DMS114 treated with DMSO at 0.1 percent for 48 hours (cell line): ENCODE data around the gene CREM.

Experiments used
- DNase-seq: peaks from one replicate; lab custom pipeline; 2025; ENCODE audit not compliant: unreplicated experiment; lab: John Stamatoyannopoulos, UW

Gene CREM

DNA sequence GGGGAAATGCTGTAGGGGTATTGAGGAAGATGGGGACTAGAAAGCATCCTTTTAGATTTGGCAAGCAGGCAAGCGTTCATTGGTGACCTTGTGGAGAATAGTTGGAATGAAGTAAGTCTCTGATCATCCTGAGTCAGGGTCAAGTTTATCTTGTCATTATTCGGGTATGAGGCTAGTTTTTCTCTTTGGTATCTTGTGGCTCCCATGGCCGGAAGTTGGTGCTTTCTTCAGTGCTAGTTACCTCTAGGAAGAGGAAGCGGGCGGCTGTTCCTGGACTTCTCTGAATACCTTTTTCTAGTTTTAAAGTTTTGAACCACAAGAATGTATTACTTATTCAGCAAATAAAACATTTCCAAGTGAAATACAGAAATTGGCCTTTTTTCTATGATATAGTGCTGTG lies 9.2 kb downstream of the CREM start:
- DNase-seq = no peak

DNA sequence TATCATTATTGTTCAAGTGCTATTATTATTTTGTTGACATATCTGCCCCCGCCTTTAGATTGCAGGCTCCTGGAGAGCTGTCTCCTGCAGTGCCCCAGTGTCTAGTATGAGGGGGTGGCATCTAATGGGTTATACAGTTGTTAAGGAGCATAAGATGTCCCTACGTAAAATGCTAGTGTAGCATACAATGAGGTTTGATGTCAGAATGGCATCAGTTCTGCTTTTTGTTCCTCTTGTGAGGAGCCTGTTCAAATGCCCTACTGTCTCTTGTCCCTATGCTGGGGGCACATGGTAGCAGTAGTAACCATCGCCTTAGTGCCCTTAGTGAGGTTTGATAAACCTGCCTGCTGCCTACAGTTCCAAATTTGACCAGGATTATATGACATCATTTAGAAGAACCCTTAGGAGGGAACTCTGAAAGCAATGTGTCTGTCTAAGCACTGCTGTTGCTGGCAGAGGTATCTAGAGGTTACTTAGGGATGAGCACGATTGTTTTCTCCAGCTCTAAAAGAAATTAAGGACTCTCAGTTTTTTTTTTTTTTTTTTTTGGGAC lies 9.7 kb downstream of the CREM start:
- no peak for DNase-seq

DNA sequence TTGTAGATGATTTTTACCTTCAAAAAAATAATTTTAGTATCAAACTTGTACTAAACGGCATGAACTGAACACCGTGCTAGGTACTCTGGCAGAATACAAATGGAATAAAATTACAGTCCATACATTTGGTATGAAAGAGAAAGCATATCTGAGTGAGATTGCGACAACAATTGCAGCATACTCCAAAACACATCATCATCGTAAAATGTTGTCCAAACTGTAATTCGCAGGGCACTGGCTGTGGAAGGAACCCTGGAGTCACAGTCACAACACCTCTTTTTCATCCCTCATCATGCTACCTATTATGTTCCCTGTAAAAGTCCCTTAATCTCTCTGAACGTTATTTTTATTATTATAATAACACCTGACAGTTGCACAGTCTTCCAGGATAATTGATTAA lies 13.5 kb downstream of the CREM start:
- no peak for DNase-seq

DNA sequence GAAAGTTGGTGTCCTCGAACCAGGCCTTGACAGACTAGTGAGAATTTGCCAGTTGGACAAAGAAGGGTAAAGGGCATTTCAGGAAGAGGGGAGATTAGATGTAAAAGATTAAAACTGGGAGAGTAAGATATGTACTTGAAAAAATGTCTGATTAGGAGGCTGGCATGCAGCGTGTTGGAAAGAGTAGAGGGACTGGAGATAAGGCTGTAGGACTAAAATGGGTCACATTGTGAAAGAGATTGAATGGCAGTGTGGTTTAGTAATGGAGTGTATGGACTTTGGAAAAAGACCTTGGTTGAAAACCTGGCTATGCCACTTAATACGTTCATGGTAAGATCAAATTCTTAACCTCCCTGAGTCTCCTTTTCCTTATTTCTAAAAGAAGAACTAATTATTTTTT lies 14.1 kb downstream of the CREM start:
- no peak for DNase-seq

DNA sequence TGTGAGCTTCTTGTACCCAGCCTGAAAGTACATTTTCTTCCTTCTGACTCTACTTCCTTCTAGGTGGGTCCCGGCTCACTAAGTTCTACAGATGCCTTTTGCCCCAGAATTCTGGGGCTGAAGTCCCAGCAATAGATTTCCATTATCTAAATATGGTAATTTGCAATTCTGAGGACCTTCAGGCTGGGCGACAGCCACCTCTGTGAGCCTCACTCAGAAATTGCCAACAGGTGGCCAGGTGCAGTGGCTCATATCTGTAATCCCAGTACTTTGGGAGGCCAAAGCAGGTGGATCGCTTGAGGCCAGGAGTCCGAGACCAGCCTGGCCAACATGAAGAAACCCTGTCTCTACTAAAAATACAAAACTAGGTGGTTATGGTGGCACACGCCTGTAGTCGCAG lies 23.7 kb downstream of the CREM start:
- no peak for DNase-seq

DNA sequence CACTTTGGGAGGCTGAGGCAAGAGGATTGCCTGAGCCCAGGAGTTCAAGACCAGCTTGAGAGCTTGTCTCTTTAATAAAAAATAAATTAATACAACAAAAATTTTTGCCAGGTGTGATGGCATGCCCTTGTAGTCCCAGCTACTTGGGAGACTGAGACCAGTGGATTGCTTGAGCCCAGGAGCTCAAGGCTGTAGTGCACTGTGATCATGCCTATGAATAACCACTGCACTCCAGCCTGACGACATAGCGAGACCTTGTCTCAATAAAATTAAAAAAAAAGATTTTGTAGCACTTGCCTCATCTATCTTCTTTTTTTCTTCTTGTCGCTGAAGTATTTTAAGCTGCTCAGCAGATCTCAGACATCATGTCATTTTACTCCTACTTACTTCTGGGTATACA lies 26.3 kb downstream of the CREM start:
- no peak for DNase-seq

DNA sequence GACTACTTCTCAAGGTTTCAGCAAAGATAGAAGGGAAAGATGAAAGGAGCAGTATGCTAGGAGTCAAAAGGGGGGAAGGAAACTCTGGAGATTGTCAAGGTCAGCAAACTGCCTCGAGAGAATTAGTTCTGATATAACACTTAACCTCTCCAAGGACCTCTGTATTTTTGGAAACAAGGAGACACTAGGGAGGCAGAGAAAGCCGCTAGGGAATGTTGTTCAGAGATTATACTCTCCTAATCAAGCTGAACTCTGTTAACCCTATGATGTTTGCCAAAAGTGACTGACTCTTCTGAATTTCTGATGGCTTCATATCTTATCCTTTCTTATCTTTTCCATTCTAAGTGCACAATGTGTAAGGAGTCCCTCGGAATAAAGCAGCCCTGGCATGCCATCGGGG lies 27.1 kb downstream of the CREM start:
- no peak for DNase-seq

DNA sequence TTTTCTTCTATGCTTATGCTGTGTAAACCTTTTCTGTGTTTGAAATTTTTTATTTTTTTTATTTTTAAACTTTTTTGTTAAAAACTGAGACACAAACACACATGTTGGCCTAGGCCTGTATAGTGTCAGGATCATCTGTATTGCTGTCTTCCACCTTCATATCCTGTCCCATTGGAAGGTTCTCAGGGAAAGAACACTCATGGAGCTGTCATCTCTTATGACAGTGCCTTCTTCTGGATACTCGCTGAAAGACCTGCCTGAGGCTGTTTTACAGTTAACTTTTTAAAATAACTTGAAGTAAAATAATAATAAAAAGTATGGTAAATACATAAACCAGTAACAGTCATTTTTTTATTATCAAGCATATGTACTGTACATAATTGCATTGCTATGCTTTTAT lies 34.1 kb downstream of the CREM start:
- no peak for DNase-seq

DNA sequence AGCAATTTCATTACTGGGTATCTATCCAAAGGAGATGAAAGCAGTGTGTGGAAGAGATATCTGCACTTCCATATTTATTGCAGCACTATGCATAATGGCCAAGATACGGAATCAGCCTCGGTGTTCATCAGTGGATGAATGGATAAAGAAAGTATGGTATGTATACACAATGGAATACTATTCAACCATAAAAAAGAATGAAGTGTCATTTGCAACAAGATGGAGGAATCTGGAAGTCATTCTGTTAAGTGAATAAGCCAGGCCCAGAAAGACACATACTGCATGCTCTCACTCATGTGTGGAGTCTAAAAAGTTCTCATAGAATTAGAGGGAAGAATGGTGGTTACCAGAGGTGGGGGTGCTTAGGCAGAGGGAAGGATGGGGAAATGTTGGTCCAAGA lies 35.3 kb downstream of the CREM start:
- no peak for DNase-seq

DNA sequence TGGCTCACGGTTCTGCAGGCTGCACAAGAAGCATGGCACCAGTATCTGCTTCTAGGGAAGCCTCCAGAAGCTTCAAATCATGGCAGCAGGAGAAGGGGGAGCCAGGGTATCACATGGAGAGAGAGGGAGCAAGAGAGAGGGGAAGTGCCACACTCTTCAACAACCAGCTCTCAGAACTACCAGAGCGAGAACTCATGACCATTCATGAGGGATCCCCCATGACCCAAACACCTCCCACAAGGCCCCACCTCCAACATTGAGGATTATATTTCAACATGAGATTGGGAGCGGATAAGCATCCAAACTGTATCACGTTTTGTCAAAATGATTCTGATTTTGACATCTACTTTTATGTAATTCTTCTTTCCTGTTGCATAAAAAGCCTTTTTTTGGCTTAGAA lies 38.5 kb downstream of the CREM start:
- no peak for DNase-seq

DNA sequence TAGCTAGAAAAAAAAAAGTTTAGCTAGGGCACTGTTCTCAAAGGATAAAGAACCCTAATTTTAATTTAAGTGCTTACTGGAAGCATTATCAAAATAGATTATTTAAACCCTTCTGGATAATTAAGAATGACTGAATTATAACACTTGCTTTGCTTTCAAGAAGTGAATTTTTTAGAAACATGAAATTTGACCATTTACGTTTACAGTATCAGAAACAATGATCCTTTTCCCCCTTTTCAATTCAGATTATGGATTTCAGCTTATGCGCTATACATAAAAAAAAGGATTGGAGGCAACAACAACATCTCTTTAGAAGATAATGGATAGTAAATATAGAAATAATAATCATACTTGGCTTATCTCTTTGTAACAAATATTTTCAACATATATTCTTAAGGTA lies 39.2 kb downstream of the CREM start:
- DNase-seq = no peak

DNA sequence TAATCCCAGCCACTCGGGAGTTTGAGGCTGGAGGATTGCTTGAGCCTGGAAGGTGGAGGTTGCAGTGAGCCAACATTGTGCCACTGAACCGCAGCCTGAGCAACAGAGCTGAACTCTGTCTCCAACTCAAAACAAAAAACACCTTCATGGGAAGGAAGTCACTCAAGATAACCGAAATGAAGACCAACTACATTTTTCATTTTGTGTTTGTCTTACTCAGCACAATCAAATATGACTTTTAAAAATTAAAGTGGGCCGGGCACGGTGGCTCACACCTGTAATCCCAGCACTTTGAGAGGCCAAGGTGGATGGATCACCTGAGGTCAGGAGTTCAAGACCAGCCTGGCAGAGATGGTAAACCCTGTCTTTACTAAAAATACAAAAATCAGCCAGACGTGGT lies 40.0 kb downstream of the CREM start:
- DNase-seq = no peak

DNA sequence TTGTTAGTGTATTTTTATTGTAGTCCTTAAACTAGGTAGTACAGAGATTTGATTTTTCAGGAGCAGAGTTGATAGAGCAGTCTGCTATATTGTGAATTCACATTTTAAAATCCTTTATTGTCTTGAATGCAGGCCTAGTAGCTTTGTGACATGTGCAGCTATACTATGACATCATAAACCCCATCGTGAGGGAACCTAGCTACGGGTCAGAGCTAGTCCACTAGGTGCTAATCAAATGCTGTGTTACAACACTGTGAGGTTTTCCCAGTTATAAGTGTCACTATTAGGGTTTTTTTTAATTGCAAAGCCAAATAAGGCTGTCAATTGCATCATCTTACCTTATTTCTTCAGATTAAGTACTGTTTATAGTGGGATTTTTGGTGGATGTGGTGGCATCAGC lies 40.7 kb downstream of the CREM start:
- no peak for DNase-seq

DNA sequence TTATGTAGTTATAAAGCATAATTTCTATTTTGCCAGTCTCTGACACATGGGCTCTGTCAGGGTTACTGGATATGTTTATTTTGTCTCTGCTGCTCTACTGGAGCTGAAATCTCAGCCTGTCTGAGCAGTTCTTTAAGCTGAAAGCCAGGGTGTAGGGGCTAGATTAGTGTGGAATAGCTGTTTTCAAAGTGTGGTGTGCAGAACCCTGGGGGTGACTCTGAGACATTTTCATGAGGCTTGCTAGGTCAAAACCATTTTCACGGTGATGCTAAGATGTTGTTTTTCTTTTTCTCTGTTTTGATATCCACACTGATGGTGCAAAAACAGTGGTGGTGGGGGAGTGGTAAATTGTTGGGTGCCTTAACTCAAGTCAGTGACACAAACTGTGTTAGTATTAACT lies 45.5 kb downstream of the CREM start:
- no peak for DNase-seq

DNA sequence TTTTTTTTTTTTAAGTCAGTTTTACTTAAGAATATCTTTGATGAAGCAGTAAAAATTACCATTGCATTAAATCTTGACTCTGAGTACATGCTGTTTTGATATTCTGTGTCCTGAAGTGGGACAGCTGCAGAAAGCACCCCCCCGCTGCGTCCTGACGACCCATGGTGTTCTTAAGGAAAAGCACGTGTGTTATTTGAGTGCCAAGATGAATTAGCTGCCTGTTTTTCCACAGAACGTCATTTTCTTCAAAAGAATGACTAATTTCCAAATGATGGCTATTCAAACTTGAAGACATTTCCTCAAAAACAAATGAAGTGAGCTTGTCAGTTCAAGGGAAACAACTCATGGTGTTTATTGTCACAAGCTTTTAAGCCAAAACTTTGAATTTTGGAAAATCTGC lies 45.9 kb downstream of the CREM start:
- DNase-seq = no peak

DNA sequence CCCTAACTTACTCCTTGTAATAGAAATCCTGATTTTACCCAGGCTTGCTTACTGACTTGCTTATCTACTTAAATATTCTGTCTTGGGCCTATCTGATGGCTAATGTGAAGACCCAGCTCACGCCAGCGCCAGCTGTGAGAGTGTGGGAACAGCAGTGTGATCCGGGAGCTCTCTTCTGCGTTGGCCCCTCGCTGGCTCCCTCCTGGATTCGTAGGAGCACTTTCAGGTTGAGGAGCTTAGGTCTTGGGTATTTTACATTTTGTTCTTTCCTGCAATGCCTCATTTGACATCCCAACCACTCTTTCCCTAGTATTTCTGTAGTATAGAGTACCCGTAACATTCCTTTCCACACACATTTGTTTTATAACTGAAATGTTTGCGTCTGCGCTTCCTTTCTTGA lies 51.7 kb downstream of the CREM start:
- no peak for DNase-seq

DNA sequence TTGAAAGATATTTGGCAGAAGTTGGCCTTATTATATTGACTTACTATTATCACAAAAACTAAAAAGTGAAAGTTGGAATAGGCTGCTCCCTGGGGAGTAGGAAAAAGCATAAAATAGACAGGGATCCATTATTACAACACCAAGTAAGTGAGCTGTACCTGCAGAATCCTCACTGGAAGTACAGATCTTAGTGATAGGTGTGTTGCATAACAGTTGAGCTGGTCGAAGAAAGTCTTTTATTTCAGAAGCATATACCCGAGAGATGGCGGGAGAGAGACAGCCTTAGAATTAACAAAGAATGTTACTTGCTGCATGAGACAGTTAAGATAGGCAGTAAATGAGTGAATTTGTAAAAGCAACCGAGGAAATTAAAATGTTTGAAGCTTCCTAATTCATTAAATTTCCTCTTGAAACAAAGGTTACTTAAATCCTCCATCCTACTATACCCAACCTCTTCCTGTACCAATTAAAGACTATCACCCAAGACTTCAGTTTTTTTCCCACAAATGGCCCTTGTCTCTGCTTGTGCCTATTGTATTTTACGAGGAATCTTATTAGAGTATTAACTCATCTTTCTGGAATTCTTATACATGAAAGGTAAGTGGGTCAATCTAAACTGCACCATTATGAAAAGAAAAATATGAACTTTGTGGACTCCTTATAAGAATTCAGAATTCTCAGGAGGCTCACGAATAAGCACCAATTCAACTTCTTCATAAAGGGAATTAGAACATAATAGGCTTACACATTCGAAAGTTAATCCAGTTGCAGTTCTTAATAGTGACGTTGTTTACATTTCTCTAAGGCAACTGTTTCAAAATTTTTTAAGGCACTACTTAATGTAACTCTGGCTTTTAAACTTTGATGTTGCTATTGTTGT lies 56.2 kb downstream of the CREM start:
- DNase-seq = no peak

DNA sequence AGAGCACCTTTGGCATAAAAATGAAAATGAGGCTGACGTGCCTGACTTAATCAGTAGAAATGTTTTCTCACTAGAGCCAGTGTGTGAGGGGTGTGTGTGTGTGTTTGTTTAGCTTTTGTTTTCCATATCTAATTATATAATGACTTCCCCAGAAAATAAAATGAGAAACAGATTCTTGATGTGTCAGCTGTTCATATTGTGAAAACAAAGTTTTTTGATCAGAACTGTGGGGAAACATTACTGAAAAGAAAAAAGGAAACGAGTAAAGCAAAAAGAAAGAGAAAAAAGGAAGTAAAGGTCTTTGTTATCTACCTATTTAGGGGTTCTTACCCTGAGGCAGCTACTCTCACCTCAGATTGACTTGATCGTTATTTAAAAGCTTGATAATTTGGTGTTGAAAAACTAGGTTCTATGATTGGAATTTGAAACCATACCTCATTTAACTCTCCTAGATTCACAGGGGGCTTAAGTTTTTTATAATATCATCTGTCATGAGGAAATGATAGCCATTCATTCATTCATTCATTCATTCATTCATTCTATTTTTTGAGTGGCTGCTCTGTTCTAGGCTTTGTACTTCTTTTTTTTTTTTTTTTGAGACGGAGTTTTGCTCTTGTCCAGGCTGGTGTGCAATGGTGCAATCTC lies 58.0 kb downstream of the CREM start:
- DNase-seq = no peak

DNA sequence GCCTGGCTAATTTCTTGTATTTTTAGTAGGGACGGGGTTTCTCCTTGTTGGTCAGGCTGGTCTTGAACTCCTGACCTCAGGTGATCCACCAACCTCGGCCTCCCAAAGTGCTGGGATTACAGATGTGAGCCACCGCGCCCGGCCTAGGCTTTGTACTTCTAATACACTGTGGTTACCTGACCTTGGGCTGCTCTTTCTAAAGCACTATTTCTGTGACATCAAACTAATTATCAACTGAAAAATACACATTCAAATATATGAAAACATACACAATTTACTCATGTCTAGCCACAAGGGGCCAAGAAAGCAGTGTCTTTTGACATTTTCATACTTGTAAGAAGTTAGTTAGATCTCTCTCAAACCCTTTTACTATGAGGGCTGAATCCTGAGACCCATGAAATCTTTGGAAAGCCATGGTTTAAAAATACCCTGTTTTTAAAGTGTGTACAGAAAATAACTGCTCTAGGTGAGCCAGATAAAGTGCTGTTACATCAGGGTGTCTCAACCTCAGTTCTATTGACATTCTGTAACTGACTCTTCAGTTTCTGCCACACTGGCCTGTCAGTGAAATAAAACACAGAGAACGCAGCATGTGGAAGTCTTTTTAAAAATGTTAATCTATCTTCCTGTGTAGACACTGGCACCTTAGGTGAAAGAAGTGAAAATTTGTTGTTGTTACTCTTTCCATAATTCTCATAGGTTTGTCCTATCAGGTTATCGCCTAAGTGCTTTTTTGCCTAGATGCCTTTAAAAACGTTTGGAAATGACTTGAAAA lies 58.8 kb downstream of the CREM start:
- no peak for DNase-seq

DNA sequence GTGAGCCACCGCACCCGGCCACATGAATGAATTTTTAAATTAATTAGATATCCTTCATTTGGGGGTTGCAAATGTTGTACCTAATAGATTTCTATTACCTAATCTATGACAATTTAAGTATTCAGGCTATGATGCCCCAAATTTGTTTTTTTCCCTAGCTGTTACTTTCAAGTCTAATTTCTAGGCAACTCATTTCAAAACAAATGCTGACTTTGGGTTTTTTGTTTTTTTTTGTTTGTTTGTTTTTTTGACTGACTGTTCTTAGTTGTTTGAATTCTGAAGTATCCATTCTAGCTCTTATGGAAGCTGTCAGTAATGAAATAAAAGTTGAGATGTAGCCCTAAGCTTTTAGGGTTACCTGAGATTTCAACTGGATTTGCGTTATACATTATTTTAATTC lies 62.3 kb downstream of the CREM start:
- DNase-seq = no peak

DNA sequence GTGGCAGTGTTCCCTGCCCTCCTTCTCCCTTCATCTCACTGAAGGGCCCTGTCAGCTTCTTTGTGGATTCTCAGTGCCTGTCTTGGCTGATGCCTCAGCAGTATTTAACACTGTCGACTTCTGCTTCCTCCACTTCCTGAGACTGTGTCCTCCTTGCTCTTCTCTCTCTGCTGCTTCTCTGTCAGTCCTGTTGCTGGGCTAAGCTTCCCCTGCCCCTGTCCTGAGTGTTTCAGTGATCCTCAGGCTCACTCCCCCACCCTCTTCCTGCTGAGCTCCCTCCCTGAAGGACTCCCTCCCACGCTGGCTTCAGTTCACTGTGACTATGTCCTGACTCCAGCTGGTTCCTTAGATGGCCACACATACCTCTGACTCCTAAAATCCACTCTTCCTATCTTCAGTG lies 64.9 kb downstream of the CREM start:
- no peak for DNase-seq
